HG02763 (cell line): ENCODE results near the gene PPIP5K1.
"Not testable (repeated sequence)": the region's sequence is repeated elsewhere in the genome, so short reads cannot be mapped to it uniquely, and the experiment has no call there.

Experiments
- ATAC-seq: cut with Tn5 transposase; IDR thresholded peaks from one replicate; pipeline ENCODE4 v1.9.1; 2021; ENCODE audit warnings: mild to moderate bottlenecking, moderate library complexity; ENCODE audit not compliant: unreplicated experiment

PPIP5K1 gene

DNA sequence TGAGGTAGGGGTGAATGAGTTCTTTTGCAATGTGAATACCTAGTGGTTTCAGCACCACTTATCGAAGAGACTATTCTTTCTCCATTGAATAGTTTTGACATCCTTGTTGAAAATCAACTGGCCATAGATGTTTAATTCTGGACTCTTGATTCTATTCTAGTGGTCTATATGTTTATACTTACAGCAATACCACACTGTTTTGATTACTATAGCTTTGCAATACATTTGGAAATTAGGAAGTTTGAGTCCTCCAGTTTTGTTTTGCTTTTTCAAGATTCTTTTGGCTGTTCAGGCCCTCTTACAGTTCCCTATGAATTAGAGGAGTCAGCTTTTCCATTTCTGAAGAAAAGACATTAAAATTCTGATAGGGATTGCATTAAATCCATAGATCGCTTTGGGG lies 42.5 kb downstream of the PPIP5K1 start:
- ATAC-seq = no peak

GRCh38 chr15:43545426-43545825 lies 44.6 kb downstream of the PPIP5K1 start:
- no peak for ATAC-seq

- no peak for ATAC-seq
Observed at GRCh38 chr15:43544266-43544665, 45.7 kb downstream of the PPIP5K1 start.

DNA sequence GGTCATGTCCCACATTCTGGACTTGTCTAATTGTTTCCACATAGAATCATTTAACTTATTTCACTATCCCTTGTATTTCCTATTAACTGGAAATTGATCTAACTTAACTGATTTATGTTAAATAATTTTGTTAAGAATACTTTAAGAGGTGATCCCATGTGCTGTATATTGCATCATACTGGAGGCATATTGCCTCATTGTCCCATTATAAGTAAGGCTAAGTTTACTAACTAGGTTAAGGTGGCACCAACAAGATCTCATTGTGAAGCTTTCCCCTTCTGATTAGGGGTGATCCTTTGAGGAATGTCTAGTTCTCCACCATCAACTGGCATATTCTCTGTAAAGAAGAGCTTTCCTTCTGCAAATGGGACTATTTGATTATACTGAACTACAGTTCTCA lies 48.2 kb downstream of the PPIP5K1 start:
- ATAC-seq = no peak

- no peak for ATAC-seq
Observed at GRCh38 chr15:43538091-43538490, 51.9 kb downstream of the PPIP5K1 start.

DNA sequence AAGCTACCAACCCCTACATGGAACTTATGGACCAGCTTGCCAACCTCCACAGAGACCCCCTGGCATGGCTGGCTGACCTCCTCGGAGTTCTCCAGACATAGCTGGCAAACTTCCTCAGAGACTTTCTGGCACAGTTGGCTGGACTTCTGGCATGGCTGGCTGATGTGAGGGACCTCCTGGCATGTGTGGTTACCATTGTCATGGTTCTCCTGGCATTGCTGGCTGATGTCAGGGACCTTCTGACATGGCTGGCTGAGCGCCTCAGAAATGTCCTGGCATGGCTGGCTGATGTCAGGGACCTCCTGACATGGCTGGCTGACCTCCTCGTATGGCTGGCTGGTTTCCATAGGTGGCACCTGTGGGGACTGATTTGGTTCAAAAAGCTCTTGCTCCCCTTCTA lies 55.1 kb downstream of the PPIP5K1 start:
- ATAC-seq = no peak

DNA sequence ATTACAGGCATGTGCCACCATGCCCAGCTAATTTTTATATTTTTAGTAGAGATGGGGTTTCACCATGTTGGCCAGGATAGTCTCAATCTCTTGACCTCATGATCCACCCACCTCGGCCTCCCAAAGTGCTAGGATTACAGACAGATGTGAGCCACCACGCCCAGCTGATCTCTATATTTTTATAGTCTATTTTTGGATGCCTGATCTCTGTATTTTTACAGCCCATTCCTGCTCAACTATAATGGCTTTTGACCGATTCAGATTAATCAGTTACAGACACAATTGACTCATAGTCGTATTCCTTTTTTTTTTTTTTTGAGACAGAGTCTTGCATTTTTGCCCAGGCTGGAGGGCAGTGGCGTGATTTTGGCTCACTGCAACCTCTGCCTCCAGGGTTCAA lies 57.2 kb downstream of the PPIP5K1 start:
- ATAC-seq = not testable (repeated sequence)

GRCh38 chr15:43531018-43531670 lies 58.9 kb downstream of the PPIP5K1 start:
- no peak for ATAC-seq

GRCh38 chr15:43529587-43530345 lies 60.2 kb downstream of the PPIP5K1 start:
- no peak for ATAC-seq

GRCh38 chr15:43529141-43529540 lies 60.9 kb downstream of the PPIP5K1 start:
- no peak for ATAC-seq

DNA sequence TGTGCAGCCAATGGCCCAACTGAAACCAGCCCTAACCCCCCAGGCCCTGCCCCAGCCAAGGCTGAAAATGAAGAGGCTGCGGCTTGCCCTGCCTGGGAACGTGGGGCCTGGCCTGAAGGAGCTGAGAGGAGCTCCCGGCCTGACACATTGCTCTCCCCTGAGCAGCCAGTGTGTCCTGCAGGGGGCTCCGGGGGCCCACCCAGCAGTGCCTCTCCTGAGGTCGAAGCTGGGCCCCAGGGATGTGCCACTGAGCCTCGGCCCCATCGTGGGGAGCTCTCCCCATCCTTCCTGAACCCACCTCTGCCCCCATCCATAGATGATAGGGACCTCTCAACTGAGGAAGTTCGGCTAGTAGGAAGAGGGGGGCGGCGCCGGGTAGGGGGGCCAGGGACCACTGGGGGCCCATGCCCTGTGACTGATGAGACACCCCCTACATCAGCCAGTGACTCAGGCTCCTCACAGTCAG lies 61.4 kb downstream of the PPIP5K1 start:
- no peak for ATAC-seq

GRCh38 chr15:43527802-43528541 lies 62.0 kb downstream of the PPIP5K1 start:
- ATAC-seq = no peak

GRCh38 chr15:43527016-43527801 lies 62.8 kb downstream of the PPIP5K1 start:
- ATAC-seq = no peak

- ATAC-seq = no peak
Observed at GRCh38 chr15:43526261-43526930, 63.6 kb downstream of the PPIP5K1 start.

DNA sequence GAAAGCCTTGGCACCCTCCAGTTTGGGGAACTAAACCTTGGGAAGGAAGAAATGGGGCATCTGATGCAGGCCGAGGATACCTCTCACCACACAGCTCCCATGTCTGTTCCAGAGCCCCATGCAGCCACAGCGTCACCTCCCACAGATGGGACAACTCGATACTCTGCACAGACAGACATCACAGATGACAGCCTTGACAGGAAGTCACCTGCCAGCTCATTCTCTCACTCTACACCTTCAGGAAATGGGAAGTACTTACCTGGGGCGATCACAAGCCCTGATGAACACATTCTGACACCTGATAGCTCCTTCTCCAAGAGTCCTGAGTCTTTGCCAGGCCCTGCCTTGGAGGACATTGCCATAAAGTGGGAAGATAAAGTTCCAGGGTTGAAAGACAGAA lies 64.9 kb downstream of the PPIP5K1 start:
- ATAC-seq = no peak

GRCh38 chr15:43524254-43524845 lies 65.7 kb downstream of the PPIP5K1 start:
- ATAC-seq = no peak

DNA sequence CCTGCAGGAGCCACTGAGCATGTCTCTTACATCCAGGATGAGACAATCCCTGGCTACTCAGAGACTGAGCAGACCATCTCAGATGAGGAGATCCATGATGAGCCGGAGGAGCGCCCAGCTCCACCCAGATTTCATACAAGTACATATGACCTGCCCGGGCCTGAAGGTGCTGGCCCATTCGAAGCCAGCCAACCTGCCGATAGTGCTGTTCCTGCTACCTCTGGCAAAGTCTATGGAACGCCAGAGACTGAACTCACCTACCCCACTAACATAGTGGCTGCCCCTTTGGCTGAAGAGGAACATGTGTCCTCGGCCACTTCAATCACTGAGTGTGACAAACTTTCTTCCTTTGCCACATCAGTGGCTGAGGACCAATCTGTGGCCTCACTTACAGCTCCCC lies 66.4 kb downstream of the PPIP5K1 start:
- no peak for ATAC-seq

GRCh38 chr15:43522247-43522646 lies 67.8 kb downstream of the PPIP5K1 start:
- no peak for ATAC-seq

GRCh38 chr15:43521419-43521818 lies 68.6 kb downstream of the PPIP5K1 start:
- ATAC-seq = no peak

DNA sequence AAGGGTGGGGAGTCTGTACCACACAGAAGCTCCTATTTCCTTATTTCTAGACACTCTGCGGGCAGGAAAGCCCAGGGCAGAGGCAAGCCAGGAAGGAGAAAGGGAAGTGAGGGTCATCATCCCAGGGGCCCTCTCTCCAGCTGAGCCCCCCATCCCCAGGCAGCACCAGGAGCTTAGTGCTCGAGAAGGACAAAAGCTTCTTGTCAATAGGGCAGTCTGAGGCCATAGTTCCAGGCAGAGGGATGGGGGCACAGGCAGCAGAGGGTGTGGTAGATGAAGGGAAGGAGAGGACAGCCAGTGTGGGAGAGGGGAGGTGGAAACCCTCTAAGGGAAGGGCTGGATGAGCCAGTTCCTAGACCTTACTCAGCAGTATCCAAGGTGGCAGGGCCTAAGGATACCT lies 69.9 kb downstream of the PPIP5K1 start:
- no peak for ATAC-seq
